ENCODE data around the gene IRAK3.
A peak's percentile ranks its signal among the peaks of the same experiment; 100 is the strongest.

Gene IRAK3

DNA sequence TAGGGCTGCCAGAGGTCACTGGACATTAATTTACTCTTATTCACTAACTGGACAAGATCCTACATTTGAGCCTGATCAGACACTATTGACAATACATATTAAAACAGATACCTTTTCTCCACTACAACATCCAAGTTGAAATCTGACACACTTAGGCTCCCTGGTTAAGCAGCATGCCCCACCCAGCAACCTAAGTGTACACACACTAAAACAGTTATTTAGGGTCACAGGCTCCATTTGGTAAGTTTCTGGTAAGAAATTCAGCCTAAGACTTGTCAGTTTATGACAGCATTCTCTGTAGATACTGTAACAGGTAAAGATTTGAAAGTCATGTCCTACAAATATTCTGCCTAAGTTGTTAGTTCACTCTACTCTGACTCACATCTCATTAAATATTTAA is 46.2 kb upstream of the IRAK3 start:
- Histone ChIP-seq H3K4me3 (IDR thresholded peaks at IDR 0.05; ENCODE audit: insufficient read depth, low read depth, low read length) (no peak overlapping the region), H3K36me3 (ENCODE audit: insufficient read depth) (no peaks in the 10 kb centered on the region; the same call in 1 of the 2 replicates), H3K27ac (no peak overlapping the region), H3K9ac (no peak overlapping the region), H4K20me1 (ENCODE audit: insufficient read depth) (no peaks in the 10 kb centered on the region), H3K4me1 (ENCODE audit: low read depth, poor library complexity, severe bottlenecking) (peaks cover 5% of the 10 kb centered on the region), H3K79me2 (ENCODE audit: insufficient read depth, low read depth) (no peaks in the 10 kb centered on the region), H3K4me2 (no peak overlapping the region), H3K27me3 (ENCODE audit: insufficient read depth, low read depth) (no peaks in the 10 kb centered on the region), H2AFZ (ENCODE audit: low read depth) (no peak overlapping the region)
- TF ChIP-seq, protein P1, sequence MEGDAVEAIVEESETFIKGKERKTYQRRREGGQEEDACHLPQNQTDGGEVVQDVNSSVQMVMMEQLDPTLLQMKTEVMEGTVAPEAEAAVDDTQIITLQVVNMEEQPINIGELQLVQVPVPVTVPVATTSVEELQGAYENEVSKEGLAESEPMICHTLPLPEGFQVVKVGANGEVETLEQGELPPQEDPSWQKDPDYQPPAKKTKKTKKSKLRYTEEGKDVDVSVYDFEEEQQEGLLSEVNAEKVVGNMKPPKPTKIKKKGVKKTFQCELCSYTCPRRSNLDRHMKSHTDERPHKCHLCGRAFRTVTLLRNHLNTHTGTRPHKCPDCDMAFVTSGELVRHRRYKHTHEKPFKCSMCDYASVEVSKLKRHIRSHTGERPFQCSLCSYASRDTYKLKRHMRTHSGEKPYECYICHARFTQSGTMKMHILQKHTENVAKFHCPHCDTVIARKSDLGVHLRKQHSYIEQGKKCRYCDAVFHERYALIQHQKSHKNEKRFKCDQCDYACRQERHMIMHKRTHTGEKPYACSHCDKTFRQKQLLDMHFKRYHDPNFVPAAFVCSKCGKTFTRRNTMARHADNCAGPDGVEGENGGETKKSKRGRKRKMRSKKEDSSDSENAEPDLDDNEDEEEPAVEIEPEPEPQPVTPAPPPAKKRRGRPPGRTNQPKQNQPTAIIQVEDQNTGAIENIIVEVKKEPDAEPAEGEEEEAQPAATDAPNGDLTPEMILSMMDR (conservative IDR thresholded peaks at IDR 0.05; ENCODE audit: low read depth, low read length): no peak

GRCh38 chr12:66143868-66144267 is 45.1 kb upstream of the IRAK3 start:
- Histone ChIP-seq H3K4me3 (IDR thresholded peaks at IDR 0.05; ENCODE audit: insufficient read depth, low read depth, low read length) (no peak overlapping the region), H3K9ac (no peak overlapping the region), H3K79me2 (ENCODE audit: insufficient read depth, low read depth) (no peaks in the 10 kb centered on the region), H3K4me2 (no peak overlapping the region), H3K27ac (no peak overlapping the region), H3K36me3 (ENCODE audit: insufficient read depth) (no peaks in the 10 kb centered on the region; the same call in 1 of the 2 replicates), H4K20me1 (ENCODE audit: insufficient read depth) (no peaks in the 10 kb centered on the region), H2AFZ (ENCODE audit: low read depth) (no peak overlapping the region), H3K27me3 (ENCODE audit: insufficient read depth, low read depth) (no peaks in the 10 kb centered on the region), H3K4me1 (ENCODE audit: low read depth, poor library complexity, severe bottlenecking) (peaks cover 5% of the 10 kb centered on the region)
- TF ChIP-seq, protein P1 (conservative IDR thresholded peaks at IDR 0.05; ENCODE audit: low read depth, low read length): no peak

GRCh38 chr12:66144791-66145754 is 43.9 kb upstream of the IRAK3 start:
- no peaks in the 10 kb centered on the region for H4K20me1 ChIP-seq (ENCODE audit: insufficient read depth)
- peaks cover 5% of the 10 kb centered on the region for H3K4me1 ChIP-seq (ENCODE audit: low read depth, poor library complexity, severe bottlenecking)
- no peaks in the 10 kb centered on the region; the same call in 1 of the 2 replicates for H3K36me3 ChIP-seq (ENCODE audit: insufficient read depth)
- 0 out of 2 replicates have a peak overlapping the region, but pooled peaks have one; percentile 7 for H3K27ac ChIP-seq
- H2AFZ ChIP-seq (ENCODE audit: low read depth): no peak overlapping the region
- H3K79me2 ChIP-seq (ENCODE audit: insufficient read depth, low read depth): no peaks in the 10 kb centered on the region
- no peak overlapping the region for H3K4me2 ChIP-seq
- no peak overlapping the region for H3K4me3 ChIP-seq (IDR thresholded peaks at IDR 0.05; ENCODE audit: insufficient read depth, low read depth, low read length)
- H3K9ac ChIP-seq: no peak overlapping the region
- TF ChIP-seq, protein P1 (conservative IDR thresholded peaks at IDR 0.05; ENCODE audit: low read depth, low read length): peak; percentile 74
- H3K27me3 ChIP-seq (ENCODE audit: insufficient read depth, low read depth): no peaks in the 10 kb centered on the region

GRCh38 chr12:66149702-66150398 is 39.2 kb upstream of the IRAK3 start:
- Histone ChIP-seq H3K79me2 (ENCODE audit: insufficient read depth, low read depth) (no peaks in the 10 kb centered on the region), H2AFZ (ENCODE audit: low read depth) (no peak overlapping the region), H3K27ac (no peak overlapping the region), H4K20me1 (ENCODE audit: insufficient read depth) (no peaks in the 10 kb centered on the region), H3K4me1 (ENCODE audit: low read depth, poor library complexity, severe bottlenecking) (peaks cover 2% of the 10 kb centered on the region), H3K9ac (no peak overlapping the region), H3K27me3 (ENCODE audit: insufficient read depth, low read depth) (no peaks in the 10 kb centered on the region), H3K4me3 (IDR thresholded peaks at IDR 0.05; ENCODE audit: insufficient read depth, low read depth, low read length) (no peak overlapping the region), H3K36me3 (ENCODE audit: insufficient read depth) (no peaks in the 10 kb centered on the region), H3K4me2 (no peak overlapping the region)
- TF ChIP-seq, protein P1 (conservative IDR thresholded peaks at IDR 0.05; ENCODE audit: low read depth, low read length): 0 out of 2 replicates have a peak, but pooled peaks have one; percentile 44

Measured in KMS-11 (cell line).